Heart right ventricle (tissue), 16 donors: ENCODE results near the gene SF3A1. TPM values are rescaled to one million over a fixed set of nuclear protein-coding genes. Genes with fewer than 3 reads are reported as not detected.
"Not testable (repeated sequence)": the region's sequence is repeated elsewhere in the genome, so short reads cannot be mapped to it uniquely, and the experiment has no call there.

Experiments
- ATAC-seq, 8 donors: fragments of 200-7000 bp; cut with Tn5 transposase; one replicate each; pipeline ENCODE4 v1.9.1; 2020; ENCODE audit warnings: mild to moderate bottlenecking in 8 of 8, moderate library complexity in 8 of 8, moderate number of reproducible peaks in 1 of 8
- DNase-seq, 2 donors: peaks; one replicate each; pipeline ENCODE4 v3.0.0-alpha.2; 2020
- H3K27ac ChIP-seq, 10 donors: fragments of 200-600 bp; sonication (generic) in 2 of 10; one replicate each; pipeline versions ENCODE4 v1.5.0 to v1.8.0; 2020 to 2022; ENCODE audit warnings: mild to moderate bottlenecking in 3 of 10
- H3K27me3 ChIP-seq, 7 donors: fragments of 200-600 bp; one replicate each; pipeline ENCODE4 v1.8.0; 2021 to 2022; ENCODE audit warnings: mild to moderate bottlenecking in 2 of 7
- H3K36me3 ChIP-seq, 9 donors: fragments of 200-600 bp; sonication (generic) in 1 of 9; one replicate each; pipeline versions ENCODE4 v1.5.0 to v1.8.0; 2020 to 2022; ENCODE audit warnings: mild to moderate bottlenecking in 2 of 9
- H3K4me1 ChIP-seq, 9 donors: fragments of 200-600 bp; sonication (generic) in 1 of 9; one replicate each; pipeline versions ENCODE4 v1.5.0 to v1.8.0; 2020 to 2022; ENCODE audit warnings: mild to moderate bottlenecking in 4 of 9
- H3K4me3 ChIP-seq, 10 donors: fragments of 200-600 bp; sonication (generic) in 2 of 10; one replicate each; pipeline versions ENCODE4 v1.5.0 to v1.8.0; 2020 to 2022; ENCODE audit warnings: mild to moderate bottlenecking in 7 of 10, moderate library complexity in 2 of 10
- H3K9me3 ChIP-seq, 11 donors: fragments of 200-600 bp in 10 of 11; sonication (generic) in 2 of 11; one replicate each; pipeline versions ENCODE4 v1.5.0 to v1.8.0; 2013 to 2022; ENCODE audit warnings: mild to moderate bottlenecking in 2 of 11, control low read depth in 1 of 11, moderate library complexity in 1 of 11
- WGBS, 2 donors: extraction: QIAGEN DNeasy Blood & Tissue Kit; methylation state at CpG; one replicate each; pipeline ENCODE4 v1.1.7; 2013; ENCODE audit warnings: inconsistent platforms in 1 of 2; 5-methylcytosine and 5-hydroxymethylcytosine counted together
- intact Hi-C, 10 donors: fragments of 100-400 bp; cut with DNase I; formaldehyde crosslinking; loops; one replicate each; pipeline versions ENCODE4 v1.11.1 to v1.14.2; 2022
- polyA plus RNA-seq, 2 donors: library from polyadenylated mRNA; stranded (reverse); fragments of 200-250 nt; gene quantifications; one replicate each; pipeline ENCODE4 v1.2.3, GENCODE V29; 2013
- total RNA-seq, 10 donors: library from RNA; stranded (reverse); fragmentation: NEBNext Ultra II Directional in 3 of 10; extraction: Animal tissue kit (Norgen Biotek cat#: 25700) in 3 of 10; gene quantifications; one replicate each; pipeline versions ENCODE4 v1.2.1 to v1.2.4, GENCODE V29; 2021 to 2023
- TF ChIP-seq, protein P1 (sequence below), 9 donors: fragments of 200-600 bp; sonication (generic) in 2 of 9; IDR thresholded peaks; one replicate each; pipeline versions ENCODE4 v1.5.0 to v1.8.0; 2021 to 2022; ENCODE audit warnings: antibody characterized with exemption in 9 of 9, mild to moderate bottlenecking in 5 of 9, moderate library complexity in 1 of 9
- donor health status: Arrhythmogenic right ventricular cardiomyopathy.
- donor health status: ischemic (EF 13 %, LVEDD 7.1; RV severe dilation, severe dysfunction).
- donor health status: healthy with polysubstance abuse.
- donor health status: DM: no; HTN: yes; CAD: no.
- donor health status: DM: no; HTN: no; CAD: no.
- donor health status: ischemic (EF 25% LVEDD 6.9; RV normal size, moderate dysfunction).
- donor health status: ischemic (EF 25% LVEDD 5.7; RV mildly dilated, moderate dysfunction).
- donor health status: healthy.
- donor health status: DM: yes; HTN: yes; CAD: no.
- donor health status: Ischemic cardiomyopathy.
- donor health status: ischemic (EF 35%, LVEDD 5.7; RV mildly dilated, moderate dysfunction).
- donor health status: nonischemic (EF 11% LVEDD 7.7; RV severe dilation, severe dysfunction).
- donor health status: DM: yes; HTN: yes; CAD: no.
- donor health status: PGD.
- donor health status: ischemic (EF 29% LVEDD 5.4; RV normal size, mild dysfunction).
- donor health status: nonischemic (EF 23%, LVEDD 6.1; RV moderate dilation, normal function).

Gene SF3A1
- total and polyA plus RNA-seq, 12 donors, result 13.2 to 132 (median 103) TPM

DNA sequence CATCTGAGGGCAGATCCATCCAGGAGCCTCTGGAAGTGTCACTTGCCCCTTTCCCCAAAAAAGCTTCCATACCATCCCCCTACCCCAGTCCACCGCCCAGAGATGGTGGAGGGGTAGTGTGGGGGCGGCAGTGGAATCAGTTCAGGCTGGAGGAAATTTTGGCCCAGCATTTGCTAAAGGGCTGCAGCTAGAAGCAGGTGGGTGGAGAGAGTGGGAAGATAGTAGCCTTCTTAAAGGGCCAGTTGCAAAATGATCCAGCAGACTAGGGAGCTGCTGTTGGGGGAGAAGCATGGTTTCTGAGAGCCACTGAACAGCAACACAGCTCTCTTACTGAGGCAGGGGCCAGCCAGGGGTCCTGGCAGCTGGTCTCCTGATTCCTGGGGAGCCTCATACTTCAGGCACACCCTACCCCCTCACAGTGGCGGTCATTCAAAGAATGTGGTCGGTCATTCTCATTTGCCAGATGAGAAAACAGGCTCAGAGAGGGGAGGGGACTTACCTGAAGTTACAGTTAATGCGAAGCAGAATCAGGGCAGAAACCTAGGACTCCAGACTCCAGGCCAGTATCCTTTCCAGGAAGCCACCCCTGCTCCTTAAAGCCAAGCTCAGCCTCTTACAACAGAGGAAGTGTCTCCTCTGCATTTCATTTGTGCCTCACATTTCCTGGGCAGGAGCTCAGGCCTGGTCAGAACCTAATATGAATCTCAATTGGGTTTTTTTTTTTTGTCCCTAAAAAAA, 45.5 kb upstream of the SF3A1 start:
- peaks cover 0 to 11% (median 0%) of the 10 kb centered on the region in 9 donors for H3K36me3 ChIP-seq
- intact Hi-C loops, result no loop called here
- TF ChIP-seq, protein P1, sequence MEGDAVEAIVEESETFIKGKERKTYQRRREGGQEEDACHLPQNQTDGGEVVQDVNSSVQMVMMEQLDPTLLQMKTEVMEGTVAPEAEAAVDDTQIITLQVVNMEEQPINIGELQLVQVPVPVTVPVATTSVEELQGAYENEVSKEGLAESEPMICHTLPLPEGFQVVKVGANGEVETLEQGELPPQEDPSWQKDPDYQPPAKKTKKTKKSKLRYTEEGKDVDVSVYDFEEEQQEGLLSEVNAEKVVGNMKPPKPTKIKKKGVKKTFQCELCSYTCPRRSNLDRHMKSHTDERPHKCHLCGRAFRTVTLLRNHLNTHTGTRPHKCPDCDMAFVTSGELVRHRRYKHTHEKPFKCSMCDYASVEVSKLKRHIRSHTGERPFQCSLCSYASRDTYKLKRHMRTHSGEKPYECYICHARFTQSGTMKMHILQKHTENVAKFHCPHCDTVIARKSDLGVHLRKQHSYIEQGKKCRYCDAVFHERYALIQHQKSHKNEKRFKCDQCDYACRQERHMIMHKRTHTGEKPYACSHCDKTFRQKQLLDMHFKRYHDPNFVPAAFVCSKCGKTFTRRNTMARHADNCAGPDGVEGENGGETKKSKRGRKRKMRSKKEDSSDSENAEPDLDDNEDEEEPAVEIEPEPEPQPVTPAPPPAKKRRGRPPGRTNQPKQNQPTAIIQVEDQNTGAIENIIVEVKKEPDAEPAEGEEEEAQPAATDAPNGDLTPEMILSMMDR (IDR thresholded peaks at IDR 0.05), result no peak
- H3K27me3 ChIP-seq, result peaks cover 0 to 20% (median 12%) of the 10 kb centered on the region in 7 donors
- ATAC-seq (no peak), DNase-seq (no peak)
- no peaks in the 10 kb centered on the region for H3K9me3 ChIP-seq
- H3K4me3 ChIP-seq, result no peak overlapping the region
- H3K4me1 ChIP-seq, result peaks cover 0 to 19% (median 5%) of the 10 kb centered on the region in 9 donors
- WGBS, 2 donors, result 75 to 79% methylated on average over 5 of the region's 5 CpGs
- H3K27ac ChIP-seq, result no peak overlapping the region

- H3K9me3 ChIP-seq, intact Hi-C loops, ATAC-seq, H3K36me3 ChIP-seq, H3K4me3 ChIP-seq, H3K27ac ChIP-seq, DNase-seq: not testable (repeated sequence)
- H3K4me1 ChIP-seq, result peaks cover 0 to 26% (median 15%) of the 10 kb centered on the region in 9 donors
- peaks cover 0 to 31% (median 23%) of the 10 kb centered on the region in 7 donors for H3K27me3 ChIP-seq
- WGBS, 2 donors, result 96 to 98% methylated on average over 3 of the region's 3 CpGs
These were observed 44.3 kb upstream of the SF3A1 start for GRCh38 chr22:30401024-30401423.

DNA sequence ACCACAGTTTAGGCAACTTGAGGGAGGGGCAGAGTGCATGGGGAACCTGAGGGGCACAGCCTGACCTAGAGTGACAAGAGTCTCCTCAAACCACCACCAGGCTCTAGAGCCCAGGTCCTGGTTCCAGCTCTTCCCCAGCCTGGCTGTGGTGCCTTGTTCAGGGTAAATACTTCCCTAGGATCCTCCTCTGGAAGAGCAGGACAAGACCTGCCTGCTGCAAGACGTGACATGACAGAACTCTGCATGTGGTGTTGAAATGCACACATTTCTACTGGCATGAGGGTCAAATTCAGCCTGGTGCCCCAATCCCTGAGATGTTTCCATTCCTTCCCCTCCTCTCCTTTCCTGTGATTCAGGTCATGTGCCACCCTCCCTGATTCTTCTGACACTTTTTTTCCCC, 43.5 kb upstream of the SF3A1 start:
- 50 to 54% methylated on average over 1 of the region's 1 CpG for WGBS, 2 donors
- intact Hi-C loops, result no loop called here
- no peak for ATAC-seq

GRCh38 chr22:30399718-30400117, 43.0 kb upstream of the SF3A1 start:
- intact Hi-C loops, result loop anchor here in 4 of 10 donors (10.0 kb wide), 3 partner anchors 85 to 355 kb away; no protein-coding TSS in a partner anchor
- TF ChIP-seq, protein P1 (IDR thresholded peaks at IDR 0.05), result no peak
- H3K4me3 ChIP-seq, result no peak overlapping the region
- no peak overlapping the region for H3K27ac ChIP-seq
- H3K36me3 ChIP-seq, result no peaks in the 10 kb centered on the region
- ATAC-seq (no peak), DNase-seq (no peak)
- peaks cover 0 to 39% (median 36%) of the 10 kb centered on the region in 7 donors for H3K27me3 ChIP-seq
- no peaks in the 10 kb centered on the region for H3K9me3 ChIP-seq
- 88 to 90% methylated on average over 5 of the region's 5 CpGs for WGBS, 2 donors
- H3K4me1 ChIP-seq, result peaks cover 0 to 26% (median 15%) of the 10 kb centered on the region in 9 donors

More for the DNA sequence above, 43.5 kb upstream of the SF3A1 start:
- no peak for DNase-seq
- Histone ChIP-seq H3K27me3 (peaks cover 0 to 39% (median 32%) of the 10 kb centered on the region in 7 donors), H3K9me3 (no peaks in the 10 kb centered on the region), H3K4me1 (peaks cover 0 to 26% (median 15%) of the 10 kb centered on the region in 9 donors), H3K27ac (no peak overlapping the region), H3K4me3 (no peak overlapping the region), H3K36me3 (no peaks in the 10 kb centered on the region)
- TF ChIP-seq, protein P1 (IDR thresholded peaks at IDR 0.05), result no peak
